ENCODE measurements around the gene SLC9A9.
"Not testable (repeated sequence)": the region's sequence is repeated elsewhere in the genome, so short reads cannot be mapped to it uniquely, and the experiment has no call there.

SLC9A9 gene

DNA sequence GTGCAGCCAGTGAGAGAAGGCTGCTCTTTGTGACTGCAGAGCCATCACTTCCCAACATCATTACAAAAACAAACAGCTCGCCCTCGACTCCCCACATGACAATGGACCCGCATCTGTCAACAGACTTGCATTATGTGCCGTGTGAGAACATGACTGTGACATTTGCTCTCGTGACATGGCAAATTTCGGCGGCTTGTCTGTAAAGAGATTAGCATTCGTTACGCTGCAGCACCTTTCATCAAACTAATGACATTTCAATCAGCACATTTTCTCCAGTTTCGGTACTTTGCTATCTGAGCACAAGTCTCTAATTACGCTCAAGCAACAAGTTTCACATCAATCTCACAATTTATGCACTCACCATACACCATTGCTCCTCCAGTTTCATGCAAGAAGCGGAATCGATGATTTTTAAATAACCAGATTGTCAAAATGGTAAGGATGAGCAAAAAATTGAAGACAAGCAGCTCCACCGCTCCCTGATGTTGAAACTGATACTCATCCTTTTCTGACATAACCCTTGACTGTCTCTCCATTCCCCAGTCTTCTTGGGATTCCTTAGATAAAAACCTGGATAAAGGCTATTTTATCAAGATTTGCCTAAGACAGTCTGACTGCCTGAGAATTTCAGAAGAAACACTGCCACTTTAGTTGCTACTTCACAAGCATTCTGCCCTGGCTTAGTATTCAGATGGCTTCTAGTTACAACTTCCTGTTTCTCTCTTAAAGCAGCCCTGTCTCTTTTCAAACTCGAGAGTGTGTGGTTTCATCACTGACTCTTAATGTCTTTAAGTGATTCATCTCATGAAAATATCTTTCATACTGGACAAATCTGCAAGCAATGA, at the start of gene SLC9A9:
SLC9A9 (minus strand) TSS at position 682 of the 845 bp plus-strand sequence; CDS start at position 536, 146 bp downstream.
- no peaks in the 10 kb centered on the region for H3K36me3 ChIP-seq (ENCODE audit: control insufficient read depth, insufficient read depth, low read length)
- peak within 1 kb of the TSS; percentile 45 for H3K9ac ChIP-seq (ENCODE audit: low read length)
- H3K27me3 ChIP-seq (ENCODE audit: control insufficient read depth, insufficient read depth, low read length) = no peaks in the 10 kb centered on the region
- H3K4me3 ChIP-seq (ENCODE audit: low read length) = peak within 1 kb of the TSS; percentile 84
- peak within 1 kb of the TSS; percentile 50 for H3K27ac ChIP-seq (ENCODE audit: low read depth, low read length)
- H3K4me1 ChIP-seq (ENCODE audit: control insufficient read depth, insufficient read depth, low read length) = peaks cover 5% of the 10 kb centered on the region

DNA sequence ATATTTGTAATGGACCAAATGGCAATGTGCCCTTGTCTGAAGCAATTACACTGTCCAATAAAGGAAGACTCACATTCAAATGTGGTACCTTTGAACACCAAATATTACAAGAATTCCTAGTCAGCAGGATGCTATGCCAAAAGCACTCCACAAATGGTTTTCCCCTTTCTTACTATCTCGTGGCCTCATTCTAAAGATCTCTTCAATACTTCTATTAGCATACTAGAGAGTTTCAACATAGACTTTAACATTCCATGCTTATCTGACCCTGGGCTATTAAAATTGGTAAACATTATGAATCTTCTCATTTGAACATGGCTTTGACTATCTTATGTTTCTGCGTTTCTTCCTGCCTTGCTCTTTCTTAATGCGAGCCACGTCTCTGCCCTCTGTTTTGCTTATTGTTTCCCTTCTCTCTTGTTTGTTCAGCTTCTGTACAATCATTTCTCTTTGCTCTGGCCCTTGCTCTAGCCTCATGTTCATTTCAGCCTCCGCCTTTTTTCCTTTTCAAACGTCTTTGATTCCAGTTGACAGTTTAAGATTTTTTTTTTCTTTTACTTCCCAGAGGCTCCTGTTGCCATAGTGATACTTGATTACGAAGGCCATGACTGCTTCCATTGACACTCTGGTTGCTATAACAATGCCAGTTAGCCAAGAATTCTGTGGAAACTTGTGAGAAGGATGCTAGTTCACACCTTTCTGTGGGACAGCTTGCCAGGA, 49.5 kb upstream of the SLC9A9 start:
- H3K36me3 ChIP-seq (ENCODE audit: control insufficient read depth, insufficient read depth, low read length) = no peaks in the 10 kb centered on the region
- no peaks in the 10 kb centered on the region for H3K27me3 ChIP-seq (ENCODE audit: control insufficient read depth, insufficient read depth, low read length)
- peaks cover 3% of the 10 kb centered on the region for H3K4me1 ChIP-seq (ENCODE audit: control insufficient read depth, insufficient read depth, low read length)
- no peak overlapping the region for H3K27ac ChIP-seq (ENCODE audit: low read depth, low read length)
- no peak overlapping the region for H3K9ac ChIP-seq (ENCODE audit: low read length)
- no peak overlapping the region for H3K4me3 ChIP-seq (ENCODE audit: low read length)

DNA sequence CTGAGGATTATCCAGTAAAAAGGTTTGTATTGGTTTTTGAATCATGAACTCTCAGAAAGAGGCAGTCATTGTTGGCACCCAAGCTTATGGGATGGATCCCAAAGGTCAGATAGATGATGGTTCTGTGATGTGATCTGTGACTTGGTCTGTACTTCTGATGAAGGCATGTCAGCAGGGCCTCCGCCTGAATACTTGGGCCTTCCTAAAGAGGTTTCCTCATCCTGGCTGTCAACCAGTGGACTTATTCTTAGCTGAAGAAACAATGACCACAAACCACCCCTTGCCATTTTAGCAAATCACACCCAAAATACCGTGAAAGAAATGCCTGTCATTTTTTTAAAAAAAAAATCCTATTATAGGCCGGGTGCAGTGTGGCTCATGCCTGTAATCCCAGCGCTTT, 48.2 kb upstream of the SLC9A9 start:
- Histone ChIP-seq H3K4me3 (ENCODE audit: low read length) (no peak overlapping the region), H3K27me3 (ENCODE audit: control insufficient read depth, insufficient read depth, low read length) (no peaks in the 10 kb centered on the region), H3K4me1 (ENCODE audit: control insufficient read depth, insufficient read depth, low read length) (peaks cover 3% of the 10 kb centered on the region), H3K27ac (ENCODE audit: low read depth, low read length) (no peak overlapping the region), H3K9ac (ENCODE audit: low read length) (no peak overlapping the region), H3K36me3 (ENCODE audit: control insufficient read depth, insufficient read depth, low read length) (no peaks in the 10 kb centered on the region)

DNA sequence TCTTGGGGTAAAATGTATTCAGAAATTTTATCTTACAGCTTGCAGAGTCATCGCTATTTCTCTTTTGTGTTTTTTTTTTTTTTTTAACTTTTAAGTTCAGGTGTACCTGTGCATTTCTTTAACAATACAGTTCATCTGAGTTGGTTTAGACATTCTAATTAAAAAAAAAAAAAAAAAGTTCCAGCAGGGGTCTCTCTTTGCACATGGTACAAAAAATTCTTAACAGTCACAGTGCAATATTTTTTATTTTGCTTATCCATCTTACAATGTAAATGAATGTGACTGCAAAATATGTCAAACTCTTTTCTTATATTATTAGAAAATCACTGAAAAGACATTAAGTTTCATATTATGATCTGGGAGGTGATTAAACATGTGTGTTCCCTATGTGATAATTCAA, 47.5 kb upstream of the SLC9A9 start:
- H3K4me1 ChIP-seq (ENCODE audit: control insufficient read depth, insufficient read depth, low read length) = peaks cover 3% of the 10 kb centered on the region
- no peak overlapping the region for H3K27ac ChIP-seq (ENCODE audit: low read depth, low read length)
- no peak overlapping the region for H3K4me3 ChIP-seq (ENCODE audit: low read length)
- H3K36me3 ChIP-seq (ENCODE audit: control insufficient read depth, insufficient read depth, low read length) = no peaks in the 10 kb centered on the region
- H3K9ac ChIP-seq (ENCODE audit: low read length) = no peak overlapping the region
- H3K27me3 ChIP-seq (ENCODE audit: control insufficient read depth, insufficient read depth, low read length) = no peaks in the 10 kb centered on the region

DNA sequence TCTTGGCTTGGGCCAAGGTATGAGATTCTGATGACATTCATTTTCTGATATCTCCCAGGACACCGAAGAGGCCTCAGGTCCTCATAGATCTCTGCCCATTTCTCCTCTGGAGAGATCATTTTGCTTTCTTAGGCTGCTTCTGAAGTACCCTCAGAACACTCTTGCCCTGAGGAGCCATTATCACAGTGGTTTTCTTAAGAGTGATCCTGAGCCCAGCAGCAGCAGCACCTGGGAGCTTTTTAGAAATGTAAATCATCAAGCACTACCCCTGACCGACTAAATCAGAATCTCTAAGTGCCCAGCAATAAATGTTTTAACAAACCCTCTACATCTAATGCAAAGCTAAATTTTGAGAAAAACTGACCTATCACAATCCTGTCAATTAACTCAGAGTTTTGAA, 40.6 kb upstream of the SLC9A9 start:
- H3K4me1 ChIP-seq (ENCODE audit: control insufficient read depth, insufficient read depth, low read length) = no peaks in the 10 kb centered on the region
- no peak overlapping the region for H3K27ac ChIP-seq (ENCODE audit: low read depth, low read length)
- H3K36me3 ChIP-seq (ENCODE audit: control insufficient read depth, insufficient read depth, low read length) = no peaks in the 10 kb centered on the region

DNA sequence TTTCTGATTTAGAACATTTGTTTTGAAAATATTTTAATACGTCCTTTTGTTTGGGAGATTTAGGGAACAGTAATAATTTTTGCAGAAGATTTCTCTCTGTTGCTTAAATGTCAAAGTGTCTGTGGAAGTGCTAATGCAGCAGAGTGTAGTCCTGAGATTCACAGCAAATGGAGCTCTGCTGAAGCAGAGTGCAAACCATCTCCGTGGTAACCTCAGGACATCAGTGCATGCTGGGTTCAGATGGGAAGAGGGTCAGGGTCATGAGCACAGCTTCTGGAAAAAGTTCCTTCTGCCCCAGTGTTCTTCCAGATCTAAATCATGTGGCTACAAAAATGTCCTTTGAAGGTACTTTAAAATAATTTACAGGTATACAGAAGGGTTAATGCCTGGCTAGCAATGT, 39.9 kb upstream of the SLC9A9 start:
- Histone ChIP-seq H3K4me1 (ENCODE audit: control insufficient read depth, insufficient read depth, low read length) (no peaks in the 10 kb centered on the region), H3K36me3 (ENCODE audit: control insufficient read depth, insufficient read depth, low read length) (no peaks in the 10 kb centered on the region), H3K27ac (ENCODE audit: low read depth, low read length) (no peak overlapping the region), H3K27me3 (ENCODE audit: control insufficient read depth, insufficient read depth, low read length) (no peaks in the 10 kb centered on the region), H3K9ac (ENCODE audit: low read length) (no peak overlapping the region), H3K4me3 (ENCODE audit: low read length) (no peak overlapping the region)

More for the DNA sequence above, 40.6 kb upstream of the SLC9A9 start:
- Histone ChIP-seq H3K4me3 (ENCODE audit: low read length) (no peak overlapping the region), H3K27me3 (ENCODE audit: control insufficient read depth, insufficient read depth, low read length) (no peaks in the 10 kb centered on the region), H3K9ac (ENCODE audit: low read length) (no peak overlapping the region)

DNA sequence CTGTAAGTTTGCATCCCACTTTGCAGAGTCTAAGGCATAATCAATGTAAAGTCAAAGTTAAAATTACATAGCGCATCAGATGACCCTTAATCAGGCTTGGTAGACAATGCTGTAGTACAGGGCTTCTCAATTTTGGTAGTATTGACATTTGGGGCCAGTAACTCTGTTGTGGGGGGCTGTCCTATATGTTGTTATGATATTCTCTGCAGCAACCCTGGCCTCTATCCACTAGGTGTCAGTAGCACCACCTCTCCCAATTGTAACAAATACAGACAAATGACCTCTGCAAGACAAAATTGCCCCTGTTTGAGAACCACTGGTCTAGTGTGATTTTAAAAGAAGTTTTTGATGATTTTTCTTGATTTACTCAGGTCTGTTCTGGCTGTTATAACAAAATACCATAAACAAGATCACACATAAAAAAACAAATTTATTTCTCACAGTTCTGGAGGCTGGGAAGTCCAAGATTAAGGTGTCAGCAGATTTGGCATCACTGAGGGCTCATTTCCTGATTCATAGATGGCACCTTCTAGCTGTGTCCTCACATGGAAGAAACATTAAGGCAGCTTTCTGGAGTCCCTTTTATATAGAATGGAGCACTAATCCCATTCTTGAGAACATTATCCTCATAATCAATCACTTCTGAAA, 37.6 kb upstream of the SLC9A9 start:
- Histone ChIP-seq H3K36me3 (ENCODE audit: control insufficient read depth, insufficient read depth, low read length) (no peaks in the 10 kb centered on the region), H3K27ac (ENCODE audit: low read depth, low read length) (no peak overlapping the region), H3K9ac (ENCODE audit: low read length) (no peak overlapping the region), H3K27me3 (ENCODE audit: control insufficient read depth, insufficient read depth, low read length) (no peaks in the 10 kb centered on the region), H3K4me3 (ENCODE audit: low read length) (no peak overlapping the region), H3K4me1 (ENCODE audit: control insufficient read depth, insufficient read depth, low read length) (no peaks in the 10 kb centered on the region)

DNA sequence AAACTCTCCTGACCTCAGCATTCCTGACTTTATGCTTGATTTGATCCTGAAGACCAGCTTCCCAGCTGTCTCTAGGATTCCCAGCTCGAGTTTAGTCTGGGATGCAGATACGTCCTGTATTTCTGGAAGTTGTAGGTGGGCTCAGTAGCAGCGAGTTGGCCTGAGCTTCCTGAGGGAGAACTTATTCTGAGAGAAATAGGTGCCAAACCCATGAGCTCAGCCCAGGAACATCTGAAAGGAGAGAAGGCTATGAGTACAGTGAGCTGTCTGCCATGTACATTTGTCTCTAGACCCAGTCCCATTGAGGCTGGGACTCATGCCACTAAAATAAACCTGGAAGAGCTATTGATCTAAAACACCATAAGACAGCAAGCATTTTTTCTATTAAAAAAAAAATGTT, 36.6 kb upstream of the SLC9A9 start:
- no peak overlapping the region for H3K4me3 ChIP-seq (ENCODE audit: low read length)
- no peak overlapping the region for H3K27ac ChIP-seq (ENCODE audit: low read depth, low read length)
- no peaks in the 10 kb centered on the region for H3K4me1 ChIP-seq (ENCODE audit: control insufficient read depth, insufficient read depth, low read length)

DNA sequence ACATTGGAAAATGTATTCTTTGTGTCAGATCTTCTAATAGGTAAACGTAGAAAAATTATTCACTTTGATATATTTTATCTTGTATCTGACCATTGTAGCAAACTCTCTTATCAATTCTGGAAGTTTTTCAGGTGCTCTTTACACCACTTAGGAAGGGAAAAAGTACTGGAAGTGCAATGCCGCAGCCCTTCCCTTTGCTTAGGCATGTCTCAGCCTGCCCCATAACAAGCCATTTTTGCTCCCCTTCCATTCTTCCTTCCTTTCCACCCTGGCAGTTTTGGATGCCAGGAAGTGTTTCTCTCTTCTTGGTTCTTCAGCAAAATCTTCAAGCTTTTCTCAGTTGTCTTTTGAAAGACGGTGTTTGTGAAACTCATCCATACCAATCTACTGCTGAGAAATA, 34.9 kb upstream of the SLC9A9 start:
- Histone ChIP-seq H3K4me1 (ENCODE audit: control insufficient read depth, insufficient read depth, low read length) (no peaks in the 10 kb centered on the region), H3K36me3 (ENCODE audit: control insufficient read depth, insufficient read depth, low read length) (no peaks in the 10 kb centered on the region), H3K27me3 (ENCODE audit: control insufficient read depth, insufficient read depth, low read length) (no peaks in the 10 kb centered on the region), H3K4me3 (ENCODE audit: low read length) (no peak overlapping the region), H3K27ac (ENCODE audit: low read depth, low read length) (no peak overlapping the region), H3K9ac (ENCODE audit: low read length) (no peak overlapping the region)

More for the DNA sequence above, 36.6 kb upstream of the SLC9A9 start:
- H3K36me3 ChIP-seq (ENCODE audit: control insufficient read depth, insufficient read depth, low read length) = no peaks in the 10 kb centered on the region
- H3K9ac ChIP-seq (ENCODE audit: low read length) = no peak overlapping the region
- H3K27me3 ChIP-seq (ENCODE audit: control insufficient read depth, insufficient read depth, low read length) = no peaks in the 10 kb centered on the region

DNA sequence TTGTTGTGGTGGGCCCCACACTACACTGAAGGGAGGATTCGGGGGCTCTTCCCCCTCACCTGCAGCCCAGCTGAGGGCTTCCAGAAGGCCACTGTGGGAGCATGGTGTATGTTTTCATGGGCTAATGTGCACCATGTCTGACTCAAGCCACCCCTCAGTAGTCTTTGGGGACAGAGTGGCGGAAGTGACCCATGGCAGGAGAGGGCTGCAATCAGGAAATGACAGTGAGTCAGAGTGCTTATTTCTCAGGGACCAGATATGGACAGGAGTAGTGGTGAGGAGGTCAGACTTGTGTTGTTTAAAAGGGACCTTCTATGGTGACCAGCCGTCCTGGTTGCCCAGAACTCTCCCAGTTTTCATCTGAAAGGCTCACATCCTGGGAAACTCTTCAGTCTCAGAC, 32.8 kb upstream of the SLC9A9 start:
- no peaks in the 10 kb centered on the region for H3K4me1 ChIP-seq (ENCODE audit: control insufficient read depth, insufficient read depth, low read length)
- no peak overlapping the region for H3K9ac ChIP-seq (ENCODE audit: low read length)
- H3K36me3 ChIP-seq (ENCODE audit: control insufficient read depth, insufficient read depth, low read length) = no peaks in the 10 kb centered on the region
- H3K27me3 ChIP-seq (ENCODE audit: control insufficient read depth, insufficient read depth, low read length) = no peaks in the 10 kb centered on the region
- no peak overlapping the region for H3K4me3 ChIP-seq (ENCODE audit: low read length)
- H3K27ac ChIP-seq (ENCODE audit: low read depth, low read length) = no peak overlapping the region

DNA sequence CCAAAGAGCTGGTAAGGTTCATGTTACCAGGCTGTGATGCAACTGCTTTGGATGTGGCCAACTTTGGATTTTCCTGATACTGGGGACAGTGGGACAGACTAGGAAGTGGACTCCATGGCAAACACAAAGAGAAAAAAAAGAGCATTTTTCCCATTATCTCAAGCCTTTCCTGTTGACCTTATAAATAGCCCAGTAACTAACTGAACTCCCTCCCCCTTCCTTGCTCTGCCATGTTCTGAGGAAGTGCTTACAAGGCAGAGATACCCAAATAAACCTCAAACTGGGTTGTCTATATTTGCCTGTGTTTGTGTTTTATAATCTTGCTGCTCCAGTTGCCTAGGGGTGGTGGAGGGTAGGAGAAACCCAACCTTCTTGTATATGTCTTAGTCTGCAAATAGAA, 27.3 kb upstream of the SLC9A9 start:
- Histone ChIP-seq H3K27ac (ENCODE audit: low read depth, low read length) (no peak overlapping the region), H3K4me3 (ENCODE audit: low read length) (no peak overlapping the region), H3K4me1 (ENCODE audit: control insufficient read depth, insufficient read depth, low read length) (no peaks in the 10 kb centered on the region)

DNA sequence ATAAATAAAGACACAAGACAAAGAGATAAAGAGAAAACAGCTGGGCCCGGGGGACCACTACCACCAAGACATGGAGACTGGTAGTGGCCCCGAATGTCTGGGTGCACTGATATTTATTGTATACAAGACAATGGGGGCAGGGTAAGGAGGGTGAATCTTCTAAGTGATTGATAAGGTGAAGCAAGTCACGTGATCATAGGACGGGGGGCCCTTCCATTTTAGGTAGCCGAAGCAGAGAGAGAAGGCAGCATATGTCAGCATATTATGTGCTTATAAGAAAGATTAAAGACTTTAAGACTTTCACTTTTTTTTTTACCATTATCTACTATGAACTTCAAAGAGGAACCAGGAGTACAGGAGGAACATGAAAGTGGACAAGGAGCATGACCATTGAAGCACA, 25.3 kb upstream of the SLC9A9 start:
- not testable (repeated sequence) for H3K9ac ChIP-seq (ENCODE audit: low read length); H3K4me1 ChIP-seq (ENCODE audit: control insufficient read depth, insufficient read depth, low read length); H3K27ac ChIP-seq (ENCODE audit: low read depth, low read length); H3K27me3 ChIP-seq (ENCODE audit: control insufficient read depth, insufficient read depth, low read length); H3K36me3 ChIP-seq (ENCODE audit: control insufficient read depth, insufficient read depth, low read length); H3K4me3 ChIP-seq (ENCODE audit: low read length)

More for the DNA sequence above, 27.3 kb upstream of the SLC9A9 start:
- no peaks in the 10 kb centered on the region for H3K36me3 ChIP-seq (ENCODE audit: control insufficient read depth, insufficient read depth, low read length)
- H3K27me3 ChIP-seq (ENCODE audit: control insufficient read depth, insufficient read depth, low read length) = no peaks in the 10 kb centered on the region
- H3K9ac ChIP-seq (ENCODE audit: low read length) = no peak overlapping the region
